Glutamatergic neuron (in vitro differentiated cells): ENCODE results near the gene ITFG1. TPM values are rescaled to one million over a fixed set of nuclear protein-coding genes. Genes with fewer than 3 reads are reported as not detected.

Experiments
- DNase-seq: peaks from one replicate; pipeline ENCODE4 v3.0.0; 2022
- H3K27ac Mint-ChIP-seq: one replicate; pipeline ENCODE4 v1.8.0; 2020; ENCODE audit warnings: mild to moderate bottlenecking, mixed read lengths, inconsistent platforms; ENCODE audit not compliant: unreplicated experiment
- H3K27me3 Mint-ChIP-seq: one replicate; pipeline ENCODE4 v1.8.0; 2020; ENCODE audit warnings: mild to moderate bottlenecking, moderate library complexity, mixed read lengths, inconsistent platforms; ENCODE audit not compliant: unreplicated experiment
- H3K36me3 Mint-ChIP-seq: one replicate; pipeline ENCODE4 v1.8.0; 2020; ENCODE audit warnings: mild to moderate bottlenecking, mixed read lengths, inconsistent platforms; ENCODE audit not compliant: unreplicated experiment
- H3K4me1 Mint-ChIP-seq: one replicate; pipeline ENCODE4 v1.8.0; 2020; ENCODE audit warnings: mild to moderate bottlenecking, low read depth, mixed read lengths, inconsistent platforms; ENCODE audit not compliant: unreplicated experiment
- H3K4me3 Mint-ChIP-seq: one replicate; pipeline ENCODE4 v1.8.0; 2020; ENCODE audit warnings: mild to moderate bottlenecking, mixed read lengths, inconsistent platforms; ENCODE audit not compliant: unreplicated experiment
- H3K9me3 Mint-ChIP-seq: one replicate; pipeline ENCODE4 v1.8.0; 2020; ENCODE audit warnings: mild to moderate bottlenecking, moderate library complexity, mixed read lengths, inconsistent platforms; ENCODE audit not compliant: unreplicated experiment
- total RNA-seq: library from RNA; stranded (reverse); fragmentation: NEBNext Ultra II Directional; extraction: Animal tissue kit (Norgen Biotek cat#: 25700); gene quantifications from one replicate; pipeline ENCODE4 v1.2.1, GENCODE V29; 2021; ENCODE audit not compliant: unreplicated experiment
- TF ChIP-seq, protein P1 (sequence below): fragments of 200-600 bp; sonication (generic); IDR thresholded peaks from one replicate; pipeline ENCODE4 v1.5.0; 2021; ENCODE audit not compliant: partially characterized antibody, unreplicated experiment

The ITFG1 gene
- total RNA-seq, 1 donor from 2014 or later = 68.7 TPM

DNA sequence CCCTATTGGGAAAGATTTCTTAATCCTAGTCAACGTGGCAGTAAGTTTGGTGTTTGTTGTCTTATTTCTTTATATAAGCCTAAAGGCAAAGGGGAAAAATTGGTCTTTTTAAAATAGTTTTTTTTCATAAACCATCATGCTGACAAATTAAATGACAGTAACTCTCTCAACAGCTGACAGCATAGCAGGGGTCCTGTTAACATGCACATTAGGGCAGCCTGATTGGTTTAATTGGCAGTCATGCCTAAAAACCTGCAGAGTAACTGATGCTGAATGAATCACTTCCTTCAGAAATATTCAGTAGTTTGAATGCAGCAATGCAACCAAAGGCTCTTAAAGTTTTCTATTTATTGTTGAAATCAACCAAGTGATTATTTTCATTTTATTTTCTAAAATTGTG is 85.4 kb downstream of the ITFG1 start:
- Mint-ChIP-seq H3K36me3 (no peaks in the 10 kb centered on the region), H3K27ac (no peak overlapping the region), H3K27me3 (peaks cover 2% of the 10 kb centered on the region), H3K4me3 (no peak overlapping the region), H3K4me1 (no peaks in the 10 kb centered on the region), H3K9me3 (no peaks in the 10 kb centered on the region)
- TF ChIP-seq, protein P1, sequence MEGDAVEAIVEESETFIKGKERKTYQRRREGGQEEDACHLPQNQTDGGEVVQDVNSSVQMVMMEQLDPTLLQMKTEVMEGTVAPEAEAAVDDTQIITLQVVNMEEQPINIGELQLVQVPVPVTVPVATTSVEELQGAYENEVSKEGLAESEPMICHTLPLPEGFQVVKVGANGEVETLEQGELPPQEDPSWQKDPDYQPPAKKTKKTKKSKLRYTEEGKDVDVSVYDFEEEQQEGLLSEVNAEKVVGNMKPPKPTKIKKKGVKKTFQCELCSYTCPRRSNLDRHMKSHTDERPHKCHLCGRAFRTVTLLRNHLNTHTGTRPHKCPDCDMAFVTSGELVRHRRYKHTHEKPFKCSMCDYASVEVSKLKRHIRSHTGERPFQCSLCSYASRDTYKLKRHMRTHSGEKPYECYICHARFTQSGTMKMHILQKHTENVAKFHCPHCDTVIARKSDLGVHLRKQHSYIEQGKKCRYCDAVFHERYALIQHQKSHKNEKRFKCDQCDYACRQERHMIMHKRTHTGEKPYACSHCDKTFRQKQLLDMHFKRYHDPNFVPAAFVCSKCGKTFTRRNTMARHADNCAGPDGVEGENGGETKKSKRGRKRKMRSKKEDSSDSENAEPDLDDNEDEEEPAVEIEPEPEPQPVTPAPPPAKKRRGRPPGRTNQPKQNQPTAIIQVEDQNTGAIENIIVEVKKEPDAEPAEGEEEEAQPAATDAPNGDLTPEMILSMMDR = no peak
- no peak for DNase-seq

- Mint-ChIP-seq H3K4me1 (no peaks in the 10 kb centered on the region), H3K36me3 (no peaks in the 10 kb centered on the region), H3K9me3 (no peaks in the 10 kb centered on the region), H3K27ac (no peak overlapping the region), H3K27me3 (peaks cover 2% of the 10 kb centered on the region), H3K4me3 (no peak overlapping the region)
- no peak for DNase-seq
- TF ChIP-seq, protein P1 = no peak
Measured at GRCh38 chr16:47374629-47375028, 86.2 kb downstream of the ITFG1 start.

DNA sequence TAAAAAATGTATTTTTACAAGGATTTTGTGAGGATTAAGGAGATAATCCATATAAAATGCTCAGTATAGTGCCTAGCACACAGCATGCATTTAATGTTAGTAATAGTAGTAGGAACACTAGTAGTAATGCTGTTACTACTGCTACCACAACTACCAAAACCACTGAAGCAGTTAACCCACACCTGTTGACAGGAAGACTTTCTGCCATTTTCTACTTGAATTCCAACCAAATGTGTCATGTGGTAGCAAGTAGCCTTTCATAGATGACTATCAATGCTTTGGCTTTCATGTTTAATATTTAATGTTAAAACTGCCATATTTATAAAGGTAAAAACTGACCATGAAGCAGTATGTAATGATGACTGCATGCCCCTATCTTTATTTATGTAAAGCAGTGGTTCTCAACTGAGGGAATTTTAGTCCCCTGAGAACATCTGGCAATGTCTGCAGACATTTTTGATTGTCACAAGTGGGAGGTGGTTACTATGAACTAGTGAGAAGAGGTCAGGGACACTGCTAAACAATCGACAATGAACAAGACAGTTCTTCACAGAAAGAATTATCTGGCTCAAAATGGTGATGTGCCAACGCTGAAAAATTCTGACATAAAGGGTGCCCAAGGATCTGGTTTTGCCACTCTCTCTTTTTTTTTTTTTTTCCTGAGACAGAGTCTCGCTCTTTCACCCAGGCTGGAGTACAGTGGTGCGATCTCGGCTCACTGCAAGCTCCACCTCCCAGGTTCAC is 89.4 kb downstream of the ITFG1 start:
- Mint-ChIP-seq H3K27ac (no peak overlapping the region), H3K9me3 (no peaks in the 10 kb centered on the region), H3K4me1 (no peaks in the 10 kb centered on the region), H3K27me3 (peaks cover 2% of the 10 kb centered on the region), H3K4me3 (no peak overlapping the region), H3K36me3 (no peaks in the 10 kb centered on the region)
- TF ChIP-seq, protein P1 = no peak
- DNase-seq = no peak

- no peaks in the 10 kb centered on the region for H3K9me3 Mint-ChIP-seq
- DNase-seq = no peak
- H3K36me3 Mint-ChIP-seq = no peaks in the 10 kb centered on the region
- TF ChIP-seq, protein P1 = no peak
- H3K27ac Mint-ChIP-seq = no peak overlapping the region
- H3K4me1 Mint-ChIP-seq = no peaks in the 10 kb centered on the region
- peaks cover 2% of the 10 kb centered on the region for H3K27me3 Mint-ChIP-seq
- H3K4me3 Mint-ChIP-seq = no peak overlapping the region
Measured at GRCh38 chr16:47370536-47370935, 90.3 kb downstream of the ITFG1 start.

GRCh38 chr16:47366228-47366627 is 94.6 kb downstream of the ITFG1 start:
- H3K9me3 Mint-ChIP-seq = no peaks in the 10 kb centered on the region
- no peak for DNase-seq
- H3K36me3 Mint-ChIP-seq = no peaks in the 10 kb centered on the region
- no peaks in the 10 kb centered on the region for H3K4me1 Mint-ChIP-seq
- H3K27ac Mint-ChIP-seq = no peak overlapping the region
- no peak overlapping the region for H3K4me3 Mint-ChIP-seq
- TF ChIP-seq, protein P1 = no peak
- no peaks in the 10 kb centered on the region for H3K27me3 Mint-ChIP-seq
